Testis (tissue), 3 donors: ENCODE measurements around the gene MTA1. TPM values are rescaled to one million over a fixed set of nuclear protein-coding genes. Genes with fewer than 3 reads are reported as not detected.

Experiments used
- DNase-seq: peaks from one replicate; pipeline ENCODE4 v3.0.0-alpha.2; 2019
- H3K27ac ChIP-seq, 2 donors: fragments of 200-600 bp; sonication (generic); one replicate each; pipeline ENCODE4 v1.5.1; 2019
- H3K27me3 ChIP-seq: fragments of 200-600 bp; sonication (generic); one replicate; pipeline ENCODE4 v1.5.1; 2019
- H3K36me3 ChIP-seq: fragments of 200-600 bp; sonication (generic); one replicate; pipeline ENCODE4 v1.5.1; 2017; ENCODE audit warnings: low read depth; ENCODE audit errors: missing control alignments
- H3K4me1 ChIP-seq: fragments of 200-600 bp; sonication (generic); one replicate; pipeline ENCODE4 v1.5.1; 2019
- H3K4me3 ChIP-seq, 2 donors: fragments of 200-600 bp; sonication (generic); one replicate each; pipeline ENCODE4 v1.5.1; 2017 to 2019
- H3K9me3 ChIP-seq: fragments of 200-600 bp; sonication (generic); one replicate; pipeline ENCODE4 v1.5.1; 2017
- CTCF ChIP-seq, 3 experiments: fragments of 450-650 bp in 2 of 3; fragments of 200-600 bp in 1 of 3; sonication (generic) in 1 of 3; IDR thresholded peaks; one replicate each; pipeline ENCODE4 v1.5.1; 2016 to 2019; ENCODE audit warnings: antibody characterized with exemption in 3 of 3, mild to moderate bottlenecking in 2 of 3, moderate library complexity in 1 of 3
- POLR2A ChIP-seq: fragments of 450-650 bp; IDR thresholded peaks from one replicate; pipeline ENCODE4 v1.6.1; 2017; ENCODE audit warnings: antibody characterized with exemption, mild to moderate bottlenecking, moderate library complexity
- WGBS, 2 donors: methylation state at CpG; one replicate each; pipeline ENCODE4 v1.1.5; 2018; 5-methylcytosine and 5-hydroxymethylcytosine counted together
- intact Hi-C: fragments of 100-400 bp; cut with DNase I; formaldehyde crosslinking; loops from one replicate; pipeline ENCODE4 v1.15.1; 2023; ENCODE audit warnings: low total_unique reads
- polyA plus RNA-seq: library from polyadenylated mRNA; stranded (reverse); fragments of 350-450 nt; fragmentation: Illumina TruSeq; extraction: RNeasy Lipid Tissue Mini Kit (QIAGEN cat#74804); gene quantifications from one replicate; pipeline ENCODE4 v1.2.3, GENCODE V29; 2014; ENCODE audit warnings: low read depth, low replicate concordance; ENCODE audit not compliant: insufficient read depth
- total RNA-seq, 2 donors: library from RNA; depleted of rRNA; stranded (reverse); fragments of >200 nt; gene quantifications; one replicate each; pipeline ENCODE4 v1.2.3, GENCODE V29; 2016

The MTA1 gene
- total and polyA plus RNA-seq, 3 donors from 2014 or later, result 118 to 135 (median 120) TPM

GRCh38 chr14:105445901-105446845 lies 26.5 kb downstream of the MTA1 start:
- Histone ChIP-seq H3K36me3 (no peaks in the 10 kb centered on the region), H3K4me3 (no peak overlapping the region), H3K9me3 (no peaks in the 10 kb centered on the region), H3K4me1 (peaks cover 9% of the 10 kb centered on the region), H3K27me3 (no peaks in the 10 kb centered on the region), H3K27ac (no peak overlapping the region)
- TF ChIP-seq POLR2A (no peak), CTCF (IDR thresholded peaks at IDR 0.05) (no peak)
- no peak for DNase-seq
- intact Hi-C loops, result no loop called here
- 70 to 90% methylated on average over 10 to 23 of the region's 26 CpGs for WGBS, 2 donors

DNA sequence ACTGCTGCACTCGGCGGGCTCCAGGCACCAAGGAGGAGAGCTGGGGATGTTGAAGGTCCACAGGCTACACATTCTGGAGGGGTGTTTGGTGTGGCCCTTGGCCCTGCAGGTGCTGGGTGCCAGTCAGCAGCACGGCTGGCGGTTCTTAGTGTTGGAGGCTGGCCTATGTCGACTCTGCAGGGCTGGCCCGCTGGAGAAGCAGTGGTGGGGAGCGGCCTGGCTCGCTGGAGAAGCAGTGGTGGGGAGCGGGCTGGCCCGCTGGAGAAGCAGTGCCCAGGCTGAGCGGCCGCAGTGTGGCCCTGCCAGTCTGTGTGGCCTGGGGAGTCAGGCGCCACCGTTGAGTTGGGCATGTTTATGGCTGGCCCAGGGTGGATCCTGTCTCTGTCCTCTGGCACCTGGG lies 27.3 kb downstream of the MTA1 start:
- H3K36me3 ChIP-seq, result no peaks in the 10 kb centered on the region
- TF ChIP-seq CTCF (IDR thresholded peaks at IDR 0.05), result no peak
- 70 to 81% methylated on average over 2 to 14 of the region's 14 CpGs for WGBS, 2 donors

DNA sequence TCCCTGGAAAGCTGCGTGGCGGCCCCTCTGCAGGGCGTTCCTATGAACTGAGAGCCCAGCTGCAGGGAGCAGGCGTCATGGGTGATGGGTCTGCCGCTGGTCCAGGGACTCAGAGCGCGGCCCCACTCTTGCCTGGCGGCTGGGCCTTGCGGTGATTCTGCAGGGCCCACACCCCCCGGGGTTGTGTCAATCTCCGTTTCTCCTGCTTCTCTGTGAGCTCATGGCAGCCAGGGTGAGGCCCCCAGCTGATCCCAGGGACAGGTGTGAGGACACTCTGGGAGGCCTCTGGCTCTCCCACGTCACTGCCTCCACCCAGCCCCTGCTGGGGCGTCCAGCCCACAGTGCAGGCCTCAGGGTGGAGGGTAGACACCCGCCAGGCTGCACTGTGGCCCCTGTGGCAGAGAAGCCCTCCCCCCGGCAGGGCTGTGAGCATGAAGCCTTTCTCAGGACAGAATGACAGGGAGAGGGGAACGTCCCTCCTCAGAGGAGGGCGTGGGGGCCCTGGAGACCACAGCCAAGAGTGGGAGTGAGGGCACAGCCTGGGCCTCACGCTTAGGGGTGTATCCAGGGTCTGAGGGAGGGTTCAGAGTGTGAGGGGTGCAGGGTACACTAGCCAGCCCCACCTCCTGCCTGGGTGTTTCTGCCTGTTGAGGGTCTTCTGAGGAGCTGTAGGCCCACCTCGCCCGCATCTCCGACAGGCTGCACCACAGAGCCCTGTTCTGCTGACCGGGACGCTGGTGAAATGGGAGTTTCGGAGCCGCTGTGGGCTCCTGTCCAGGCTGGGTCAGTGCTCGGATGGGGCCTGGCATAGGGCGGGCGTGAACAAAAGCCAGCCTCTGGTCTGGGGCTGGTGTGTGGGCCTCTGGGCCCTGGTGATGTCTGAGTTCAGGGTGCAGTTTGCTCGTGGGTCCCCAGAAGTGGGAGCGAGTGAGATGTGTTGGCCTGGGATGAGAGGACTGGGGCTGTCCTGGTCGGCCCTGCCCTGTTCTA lies 28.3 kb downstream of the MTA1 start:
- intact Hi-C loops, result no loop called here
- 50 to 81% methylated on average over 2 to 29 of the region's 31 CpGs for WGBS, 2 donors
- Histone ChIP-seq H3K36me3 (no peaks in the 10 kb centered on the region), H3K4me3 (no peak overlapping the region), H3K9me3 (no peaks in the 10 kb centered on the region), H3K27me3 (no peaks in the 10 kb centered on the region), H3K27ac (no peak overlapping the region), H3K4me1 (peaks cover 9% of the 10 kb centered on the region)
- TF ChIP-seq CTCF (IDR thresholded peaks at IDR 0.05), result no peak
- TF ChIP-seq POLR2A, result no peak
- DNase-seq, result no peak

More for the DNA sequence above, 27.3 kb downstream of the MTA1 start:
- Histone ChIP-seq H3K27ac (no peak overlapping the region), H3K27me3 (no peaks in the 10 kb centered on the region), H3K4me3 (no peak overlapping the region), H3K9me3 (no peaks in the 10 kb centered on the region), H3K4me1 (peaks cover 9% of the 10 kb centered on the region)
- intact Hi-C loops, result no loop called here
- no peak for DNase-seq

GRCh38 chr14:105448706-105449111 lies 29.1 kb downstream of the MTA1 start:
- intact Hi-C loops, result no loop called here
- Histone ChIP-seq H3K27ac (no peak overlapping the region), H3K36me3 (no peaks in the 10 kb centered on the region), H3K4me3 (no peak overlapping the region), H3K9me3 (no peaks in the 10 kb centered on the region), H3K27me3 (no peaks in the 10 kb centered on the region), H3K4me1 (peaks cover 9% of the 10 kb centered on the region)
- 42 to 68% methylated on average over 5 to 16 of the region's 16 CpGs for WGBS, 2 donors
- DNase-seq, result peak; percentile 73
- no peak for TF ChIP-seq POLR2A
- TF ChIP-seq CTCF (IDR thresholded peaks at IDR 0.05), result peak; percentile 63 to 80 (median 69)
